HUDEP-2 (cell line): ENCODE data around the gene PRR30.
"Not testable (repeated sequence)": the region's sequence is repeated elsewhere in the genome, so short reads cannot be mapped to it uniquely, and the experiment has no call there.

ENCODE experiments used
- DNase-seq, 76 experiments: peaks; one replicate each; lab custom pipeline; 2025; ENCODE audit not compliant: unreplicated experiment in 76 of 76; lab: John Stamatoyannopoulos, UW

PRR30 gene

DNA sequence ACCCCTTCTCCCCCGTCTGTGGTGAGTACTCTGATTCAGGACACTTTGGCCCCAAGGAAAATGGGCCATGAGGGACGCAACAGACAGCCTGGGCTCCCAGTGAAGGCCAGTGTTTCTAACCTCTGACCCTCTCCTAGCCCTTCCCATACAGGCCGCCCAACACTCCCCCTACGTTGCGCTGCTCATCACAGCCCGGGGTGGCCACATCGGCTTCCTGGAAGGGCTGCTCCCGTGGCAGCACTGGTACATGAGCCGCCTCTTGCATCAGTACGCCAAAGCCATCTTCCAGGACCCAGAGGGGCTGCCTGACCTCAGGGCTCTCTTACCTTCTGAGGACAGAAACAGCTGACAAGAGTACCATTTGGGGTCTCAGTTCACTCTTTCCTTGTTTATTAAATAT is 8.8 kb downstream of the PRR30 start:
- DNase-seq = no peak

DNA sequence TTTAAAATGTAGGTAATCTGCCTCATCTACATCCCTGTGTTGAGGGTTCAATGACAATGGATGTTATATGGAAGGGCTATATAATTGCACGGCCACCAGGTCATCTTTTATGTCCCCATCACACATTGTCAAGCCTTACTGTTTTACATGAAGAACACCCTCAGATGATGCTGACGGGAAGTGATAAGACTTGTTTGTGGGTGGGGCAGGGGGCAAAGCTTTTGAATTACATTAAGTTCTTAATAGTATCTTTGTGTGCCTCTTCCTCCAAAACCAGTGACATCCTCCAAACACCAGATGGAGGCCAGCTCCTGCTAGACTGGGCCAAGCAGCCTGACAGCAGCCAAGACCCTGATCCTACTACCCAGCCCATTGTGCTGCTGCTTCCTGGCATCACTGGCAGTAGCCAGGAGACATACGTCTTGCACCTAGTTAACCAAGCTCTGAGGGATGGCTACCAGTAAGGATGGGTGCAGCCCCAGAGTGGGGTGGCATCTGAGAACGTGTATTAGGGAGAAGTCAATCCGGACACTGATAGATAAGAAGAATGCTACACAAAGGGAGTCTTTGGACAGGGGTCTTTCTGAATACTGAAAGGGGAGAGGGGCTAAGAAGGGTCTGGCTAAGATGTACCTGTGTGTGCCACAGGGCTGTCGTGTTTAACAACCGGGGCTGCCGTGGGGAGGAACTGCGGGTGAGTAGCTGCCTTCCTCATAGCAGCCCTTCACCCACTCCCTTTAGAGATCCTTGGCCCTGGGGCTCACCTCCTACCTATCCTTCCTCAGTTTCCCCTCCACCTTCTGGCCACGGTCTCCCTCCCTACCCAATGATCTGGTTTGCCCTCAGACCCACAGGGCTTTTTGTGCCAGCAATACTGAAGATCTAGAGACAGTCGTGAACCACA is 10.3 kb downstream of the PRR30 start:
- DNase-seq = peak in 1 of 76 experiments; percentile 9

DNA sequence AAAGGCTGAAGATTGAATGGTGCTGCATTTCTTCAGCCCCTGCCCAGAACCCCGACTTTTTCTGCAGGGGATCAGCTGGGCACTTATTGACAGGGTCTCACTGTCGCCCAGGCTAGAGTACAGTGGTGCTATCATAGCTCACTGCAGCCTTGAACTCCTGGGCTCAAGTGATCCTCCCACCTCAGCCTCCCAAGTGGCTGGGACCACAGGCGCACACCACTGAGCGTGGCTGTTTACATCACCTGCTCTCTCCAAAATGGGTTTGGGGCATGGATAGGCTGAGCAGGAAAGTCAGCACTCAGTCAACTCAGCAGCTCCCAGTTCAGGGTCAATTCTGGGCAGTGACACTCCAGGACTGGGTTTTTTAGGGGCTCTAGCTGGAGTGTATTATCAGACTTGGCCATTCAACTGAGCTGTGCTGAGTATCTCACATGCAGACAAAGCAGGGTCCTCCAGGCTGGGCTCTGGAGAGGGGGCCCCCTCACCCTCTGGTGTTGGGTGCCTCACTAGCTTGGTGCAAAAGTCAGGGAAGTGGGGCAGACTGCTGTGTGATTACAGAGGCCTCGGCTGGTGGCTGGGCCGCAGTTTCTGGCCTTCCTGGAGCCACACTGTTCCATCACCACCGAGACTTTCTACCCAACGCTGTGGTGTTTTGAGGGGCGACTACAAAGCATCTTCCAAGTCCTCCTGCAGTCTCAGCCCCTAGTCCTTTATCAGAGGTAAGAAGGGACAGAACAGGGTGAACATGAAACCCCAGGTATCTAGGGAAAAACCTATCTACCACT is 11.1 kb downstream of the PRR30 start:
- no peak for DNase-seq

DNA sequence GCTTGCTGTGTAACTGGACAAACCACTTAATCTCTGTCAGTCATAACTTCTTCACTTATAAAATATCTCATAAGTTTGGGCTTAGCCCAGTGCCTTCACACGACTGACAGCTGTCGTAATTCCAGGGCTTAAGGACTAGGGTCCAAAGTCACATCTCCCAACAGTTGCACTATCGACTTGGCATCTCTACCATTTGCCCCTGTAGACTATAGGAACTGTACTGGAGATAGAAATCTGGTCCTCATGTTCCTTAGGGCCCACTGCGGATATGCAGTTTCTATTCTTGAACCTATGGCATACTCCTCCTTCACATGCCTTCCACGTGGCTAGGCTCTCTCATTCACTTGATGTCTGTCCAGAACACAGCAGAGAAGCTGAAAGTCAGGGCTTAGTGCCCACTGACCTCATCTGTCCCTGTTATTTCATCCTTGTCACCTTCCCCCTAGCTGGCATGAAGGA is 12.9 kb downstream of the PRR30 start:
- no peak for DNase-seq

DNA sequence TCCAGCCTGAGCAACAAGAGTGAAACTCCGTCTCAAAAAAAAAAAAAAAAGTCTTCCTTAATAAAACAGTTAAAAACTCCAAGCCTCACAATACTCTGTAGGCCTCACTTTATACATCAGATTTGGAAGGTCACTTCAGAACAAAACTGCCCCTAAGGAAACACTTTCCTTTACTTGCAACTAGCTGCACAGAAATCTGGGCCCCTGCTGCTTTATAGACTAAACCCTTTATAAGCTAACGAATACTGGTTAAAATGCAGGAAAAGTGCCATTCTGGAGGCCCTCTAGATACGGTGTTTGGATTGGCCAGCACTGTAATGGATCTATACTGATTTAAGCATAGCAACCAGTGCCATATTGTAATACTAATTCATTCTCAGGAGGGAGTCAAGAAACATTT is 14.1 kb downstream of the PRR30 start:
- no peak for DNase-seq

DNA sequence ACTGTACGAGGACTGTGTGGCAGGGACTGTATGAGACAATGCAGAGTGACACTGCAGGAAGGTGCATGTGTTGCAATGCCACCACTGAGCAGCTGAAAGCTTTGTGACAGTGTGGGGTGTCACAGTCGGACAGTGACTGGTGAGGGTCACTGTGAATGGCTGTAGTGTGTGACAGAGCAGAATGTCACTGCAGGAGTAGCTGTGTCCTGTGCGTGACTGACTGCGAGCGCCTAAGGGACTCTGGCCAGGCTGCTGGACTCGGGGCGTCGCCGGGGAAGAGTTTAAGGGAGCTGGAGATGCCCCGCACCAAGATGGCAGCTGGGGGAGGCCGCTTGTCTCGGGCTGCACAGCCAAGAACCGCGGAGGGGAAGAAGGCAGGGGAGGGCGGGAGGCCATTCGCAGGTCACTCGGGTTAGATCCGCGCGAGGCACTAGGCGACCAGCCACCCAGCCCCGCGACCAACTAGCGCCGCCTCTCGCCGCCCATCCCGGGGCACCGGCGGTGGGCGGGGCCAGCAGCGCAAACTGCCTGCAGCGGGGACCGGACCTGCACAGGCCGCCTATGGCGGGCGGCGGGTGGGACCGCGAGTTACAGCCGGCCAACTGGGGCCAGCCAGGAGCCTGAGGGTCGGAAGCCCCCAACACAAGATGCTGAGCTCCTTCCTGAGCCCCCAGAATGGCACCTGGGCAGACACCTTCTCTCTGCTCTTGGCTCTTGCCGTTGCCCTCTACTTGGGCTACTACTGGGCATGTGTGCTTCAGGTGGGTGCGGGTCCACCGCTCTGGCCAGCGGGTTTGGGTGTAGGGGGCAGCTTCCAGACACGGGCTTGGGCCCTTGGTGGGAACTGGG is 15.7 kb downstream of the PRR30 start, which contains the start of gene ABHD1:
ABHD1 (plus strand) TSS at position 514 of the 849 bp plus-strand sequence; CDS start at position 648, 134 bp downstream.
- peak in 26 of 76 experiments; percentile 8 to 65 (median 28) for DNase-seq

DNA sequence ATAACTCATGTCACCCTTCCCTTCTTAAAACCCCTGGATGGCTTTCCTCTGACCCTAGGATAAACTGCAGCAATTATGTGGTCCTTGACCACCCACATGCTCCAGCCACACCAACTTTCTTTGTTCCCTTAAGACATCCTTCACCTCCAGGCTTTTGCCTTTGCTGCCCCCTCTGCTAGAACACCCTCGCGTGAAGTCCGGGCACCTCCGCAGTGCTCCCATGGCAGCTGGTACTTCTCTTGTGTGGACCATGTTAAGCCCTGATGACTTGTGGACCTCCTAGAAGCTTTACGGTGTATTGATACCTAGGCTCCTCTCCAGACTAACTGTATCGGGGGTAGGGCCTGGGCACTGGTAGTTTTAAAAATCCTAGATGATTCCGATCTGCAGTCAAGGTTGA is 16.4 kb downstream of the PRR30 start:
- DNase-seq = no peak

DNA sequence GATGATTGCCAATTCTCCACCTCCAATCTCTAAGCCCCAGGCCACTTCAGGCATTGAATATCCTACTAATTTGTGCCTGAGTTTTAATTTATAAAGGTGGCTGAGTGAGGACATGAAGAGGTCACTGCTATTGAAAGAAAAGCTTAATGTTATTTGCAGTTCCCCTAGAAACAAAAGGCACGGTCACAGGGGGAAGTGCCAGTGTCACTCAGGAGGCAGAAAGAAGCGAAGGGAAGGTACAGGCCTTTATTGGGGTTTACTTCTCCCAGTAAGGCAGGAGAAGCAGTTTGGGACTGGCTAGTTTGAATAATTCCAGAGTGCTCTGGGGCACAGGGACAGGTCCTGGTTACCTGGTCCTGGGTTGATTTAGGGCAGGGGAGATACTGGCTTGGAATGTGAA is 17.3 kb downstream of the PRR30 start:
- DNase-seq = no peak

DNA sequence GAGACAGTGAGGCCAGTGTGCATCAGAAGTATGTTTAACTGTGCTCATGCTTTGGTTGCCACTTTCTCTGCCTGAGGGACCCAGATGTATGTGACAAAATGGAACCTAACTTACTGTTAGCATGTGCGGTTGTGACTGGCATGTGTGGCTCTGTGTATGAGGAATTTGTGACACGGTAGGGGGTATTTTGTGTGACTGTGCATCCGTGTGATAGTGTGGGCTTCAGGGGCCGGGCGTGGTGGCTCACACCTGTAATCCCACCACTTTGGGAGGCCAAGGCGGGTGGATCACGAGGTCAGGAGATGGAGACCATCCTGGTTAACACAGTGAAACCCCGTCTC is 19.9 kb downstream of the PRR30 start:
- DNase-seq = not testable (repeated sequence)

DNA sequence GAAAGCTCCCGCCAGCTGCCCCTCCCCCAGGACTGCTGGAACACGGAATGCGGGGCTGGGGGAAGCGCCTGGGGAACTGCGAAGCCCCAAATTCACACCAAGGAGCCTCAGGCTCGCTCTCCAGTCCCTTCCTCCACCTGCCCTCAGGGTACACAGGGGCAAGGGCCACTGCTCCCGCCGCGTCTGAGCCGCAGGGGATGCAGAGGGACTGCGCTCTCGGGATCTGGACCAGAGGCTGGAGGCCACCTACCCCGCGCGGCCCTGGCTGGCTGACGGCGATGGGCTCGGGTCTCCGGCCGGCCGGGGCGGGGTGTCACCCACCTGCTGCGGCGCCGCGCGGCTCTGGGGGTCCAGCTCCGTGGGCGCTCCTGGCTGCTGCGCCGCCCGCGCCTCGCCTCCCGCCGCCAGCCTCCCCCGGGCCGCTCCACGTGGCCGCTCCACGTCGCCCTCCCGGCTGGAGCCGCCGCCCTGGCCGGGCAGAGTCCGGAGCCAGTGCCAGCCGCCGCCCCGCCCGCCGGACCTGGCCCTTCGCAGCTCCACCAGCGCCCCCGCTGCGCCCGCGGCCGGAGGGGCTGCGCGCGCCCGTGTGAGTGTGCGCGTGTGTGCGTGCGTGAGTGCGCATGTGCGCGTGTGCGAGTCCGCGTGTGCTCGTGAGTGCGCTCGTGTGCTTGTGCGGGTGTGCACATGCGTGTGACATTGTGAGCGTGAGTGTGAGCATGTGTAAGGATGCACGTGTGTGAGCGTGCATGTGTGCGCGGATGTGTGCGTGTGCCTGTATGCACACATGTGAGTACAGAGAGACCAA is 20.5 kb downstream of the PRR30 start, which contains the start of gene CGREF1:
CGREF1 (minus strand) TSS at position 604 of the 805 bp plus-strand sequence. CDS start 14,762 bp downstream, outside the sequence.
- peak in 23 of 76 experiments; percentile 8 to 40 (median 20) for DNase-seq

DNA sequence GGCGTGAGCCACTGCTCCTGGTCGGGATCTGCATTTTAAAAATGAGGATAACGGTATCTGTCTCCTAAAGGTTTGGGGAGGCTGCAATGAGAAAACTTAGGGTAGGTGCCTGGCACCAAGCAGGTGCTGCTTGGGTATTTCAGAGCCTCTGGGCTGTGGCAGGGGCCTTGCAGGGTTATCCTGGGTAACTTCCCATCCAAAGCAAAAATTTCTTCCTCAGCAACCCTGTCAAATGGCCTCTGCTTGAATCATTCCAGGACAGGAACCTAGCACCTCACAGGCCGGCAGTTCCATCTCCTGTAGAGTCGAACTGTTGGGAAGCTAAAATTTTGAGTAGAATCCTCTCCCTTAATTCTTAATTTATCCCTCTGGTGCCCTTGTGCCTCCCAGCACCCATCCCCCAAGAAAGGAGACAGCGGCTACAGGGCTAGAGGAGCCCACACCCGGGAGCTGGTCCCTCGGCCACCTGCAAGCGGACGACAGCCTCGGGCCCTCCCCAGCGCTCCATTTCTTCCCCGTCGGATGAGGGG is 21.1 kb downstream of the PRR30 start:
- DNase-seq = peak in 2 of 76 experiments; percentile 8 to 31

DNA sequence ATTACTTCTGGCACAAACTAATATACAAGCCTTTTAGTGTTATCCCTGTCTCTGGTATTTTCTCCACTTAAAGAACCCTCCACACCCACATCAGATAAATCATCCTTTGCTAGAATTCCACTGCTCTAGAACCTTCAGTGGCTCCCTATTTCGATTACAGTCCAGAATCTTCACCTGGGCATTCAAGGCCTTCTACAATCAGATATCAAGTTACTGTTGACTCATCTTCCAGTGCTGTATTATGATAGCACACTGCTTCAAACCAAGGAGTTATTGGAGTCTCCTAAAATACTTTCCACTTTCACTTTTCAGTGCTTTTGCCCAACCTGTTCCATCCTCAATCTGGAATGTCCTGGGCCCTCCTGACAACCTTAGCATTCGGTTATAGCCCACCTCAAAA is 23.7 kb downstream of the PRR30 start:
- DNase-seq = no peak

DNA sequence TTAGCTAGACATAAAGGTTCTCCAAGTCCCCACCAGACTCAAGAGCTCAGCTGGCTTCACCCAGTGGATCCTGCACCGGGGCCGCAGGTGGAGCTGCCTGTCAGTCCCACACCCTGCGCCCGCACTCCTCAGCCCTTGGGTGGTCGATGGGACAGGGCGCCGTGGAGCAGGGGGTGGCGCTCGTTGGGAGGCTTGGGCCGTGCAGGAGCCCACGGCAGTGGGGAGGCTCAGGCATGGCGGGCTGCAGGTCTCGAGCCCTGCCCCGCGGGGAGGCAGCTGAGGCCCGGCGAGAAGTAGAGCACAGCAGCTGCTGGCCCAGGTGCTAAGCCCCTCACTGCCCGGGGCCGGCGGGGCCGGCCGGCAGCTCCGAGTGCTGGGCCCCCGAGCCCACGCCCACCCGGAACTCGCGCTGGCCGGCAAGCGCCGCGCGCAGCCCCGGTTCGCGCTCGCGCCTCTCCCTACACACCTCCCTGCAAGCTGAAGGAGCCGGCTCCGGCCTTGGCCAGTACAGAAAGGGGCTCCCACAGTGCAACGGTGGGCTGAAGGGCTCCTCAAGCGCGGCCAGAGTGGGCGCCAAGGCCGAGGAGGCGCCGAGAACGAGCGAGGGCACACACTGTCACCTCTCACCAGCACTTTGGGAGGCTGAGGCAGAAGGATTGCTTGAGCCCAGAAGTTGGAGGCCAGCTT is 27.7 kb downstream of the PRR30 start:
- DNase-seq = not testable (repeated sequence)

DNA sequence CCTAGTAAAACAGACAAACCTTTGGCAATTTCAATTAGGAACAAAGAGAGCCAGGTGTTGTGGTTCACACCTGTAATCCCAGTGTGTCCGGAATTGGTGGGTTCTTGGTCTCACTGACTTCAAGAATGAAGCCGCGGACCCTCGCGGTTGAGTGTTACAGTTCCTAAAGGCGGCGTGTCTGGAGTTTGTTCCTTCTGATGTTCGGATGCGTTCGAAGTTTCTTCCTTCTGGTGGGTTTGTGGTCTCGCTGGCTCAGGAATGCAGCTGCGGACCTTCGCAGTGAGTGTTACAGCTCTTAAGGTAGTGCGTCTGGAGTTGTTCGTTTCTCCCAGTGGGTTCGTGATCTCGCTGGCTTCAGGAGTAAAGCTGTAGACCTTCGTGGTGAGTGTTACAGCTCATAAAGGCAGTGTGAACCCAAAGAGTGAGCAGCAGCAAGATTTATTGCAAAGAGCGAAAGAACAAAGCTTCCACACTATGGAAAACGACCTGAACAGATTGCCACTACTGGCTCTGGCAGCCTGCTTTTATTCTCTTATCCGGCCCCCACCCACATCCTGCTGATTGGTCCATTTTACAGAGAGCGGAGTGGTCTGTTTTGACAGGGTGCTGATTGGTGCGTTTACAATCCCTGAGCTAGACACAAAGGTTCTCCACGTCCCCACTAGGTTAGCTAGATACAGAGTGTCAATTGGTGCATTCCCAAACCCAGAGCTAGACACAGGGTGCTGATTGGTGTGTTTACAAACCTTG is 28.4 kb downstream of the PRR30 start:
- DNase-seq = not testable (repeated sequence)

DNA sequence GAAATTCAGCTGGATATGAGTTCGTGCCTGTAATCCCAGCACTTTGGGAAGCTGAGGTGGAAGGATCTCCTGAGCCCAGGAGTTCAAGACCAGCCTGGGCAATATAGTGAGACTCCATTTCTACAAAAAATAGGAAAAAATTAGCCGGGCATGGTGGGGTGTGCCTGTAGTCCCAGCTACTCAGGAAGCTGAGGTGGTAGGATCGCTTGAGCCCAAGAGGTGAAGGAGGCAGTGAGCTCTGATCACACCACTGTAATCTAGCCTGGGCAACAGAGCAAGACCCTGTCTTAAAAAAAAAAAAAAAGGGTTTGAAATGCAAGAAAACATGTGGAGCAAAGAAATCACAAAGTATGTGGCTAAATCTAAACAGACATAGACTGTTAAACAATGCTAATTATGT is 30.1 kb downstream of the PRR30 start:
- DNase-seq = no peak

DNA sequence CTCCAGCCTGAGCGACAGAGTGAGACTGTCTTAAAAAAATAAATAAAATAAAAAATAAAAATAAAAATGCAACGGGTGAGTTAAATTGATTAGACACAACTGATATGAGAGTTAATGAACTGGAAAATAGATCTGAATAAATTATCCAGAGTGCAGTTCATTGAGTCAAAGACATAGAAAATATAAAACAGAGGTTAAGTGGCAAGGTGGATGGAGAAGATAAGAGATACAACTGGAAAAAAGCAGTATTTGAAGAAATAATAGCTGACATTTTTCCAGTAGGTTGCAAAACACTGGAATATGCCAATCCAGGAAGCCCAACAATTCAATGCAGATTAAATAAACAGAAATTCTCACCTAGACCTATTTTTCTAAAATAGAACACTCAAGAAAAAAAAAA is 31.0 kb downstream of the PRR30 start:
- no peak for DNase-seq

DNA sequence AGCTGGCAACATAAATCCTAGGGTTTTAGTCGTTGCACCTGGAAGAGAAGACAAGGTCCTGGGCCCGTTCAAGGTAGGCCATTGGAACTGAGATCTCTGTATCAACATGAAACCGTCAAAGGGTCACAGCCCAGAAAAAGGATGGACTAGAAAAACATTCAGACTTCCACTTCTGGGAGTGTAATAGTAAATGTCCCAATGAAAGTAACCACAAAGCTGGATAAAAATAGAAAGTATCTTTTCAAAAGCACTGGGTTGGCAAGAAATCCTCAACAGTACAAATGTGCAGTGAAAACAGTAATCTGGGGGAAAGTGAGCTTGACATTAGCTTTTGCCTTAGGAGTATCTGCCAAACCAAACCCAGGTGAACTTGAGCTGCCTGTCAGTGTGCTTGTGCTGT is 33.2 kb downstream of the PRR30 start:
- no peak for DNase-seq

DNA sequence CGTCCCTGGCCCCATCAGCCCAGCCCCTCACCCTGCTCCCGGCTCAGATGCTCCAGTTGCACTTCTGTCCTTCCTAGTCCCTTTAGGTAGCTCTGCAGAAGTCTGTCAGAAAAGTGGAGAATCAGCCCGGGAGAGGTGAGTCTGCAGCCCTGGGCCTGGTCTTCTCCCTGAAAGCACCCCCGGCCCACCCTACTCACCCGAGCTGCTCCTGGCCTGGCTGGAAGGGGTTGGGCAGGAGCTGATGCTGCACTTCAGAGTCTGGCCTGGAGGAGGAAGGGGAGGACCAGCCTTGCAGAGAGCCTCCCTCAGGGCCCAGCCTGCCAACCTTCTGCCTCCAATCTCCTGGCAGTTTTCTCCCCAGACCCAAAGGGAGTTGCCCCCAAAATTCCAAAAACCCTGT is 36.9 kb downstream of the PRR30 start:
- DNase-seq = no peak
